DMS53 (cell line): ENCODE measurements around the gene DYNC1H1.

Experiments used
- DNase-seq: peaks from one replicate; lab custom pipeline; 2025; lab: John Stamatoyannopoulos, UW

Gene DYNC1H1

GRCh38 chr14:101997429-101998336 lies 33.3 kb downstream of the DYNC1H1 start:
- DNase-seq, result no peak

GRCh38 chr14:102000902-102001301 lies 36.5 kb downstream of the DYNC1H1 start:
- DNase-seq, result no peak

GRCh38 chr14:102005336-102005735 lies 41.0 kb downstream of the DYNC1H1 start:
- DNase-seq, result no peak

- no peak for DNase-seq
Measured at GRCh38 chr14:102007916-102008418, 43.6 kb downstream of the DYNC1H1 start.

- no peak for DNase-seq
Measured at GRCh38 chr14:102008891-102009290, 44.5 kb downstream of the DYNC1H1 start.

GRCh38 chr14:102011631-102012030 lies 47.3 kb downstream of the DYNC1H1 start:
- DNase-seq, result no peak

- no peak for DNase-seq
Measured at GRCh38 chr14:102012336-102012735, 48.0 kb downstream of the DYNC1H1 start.

- DNase-seq, result no peak
Measured at GRCh38 chr14:102013669-102014200, 49.4 kb downstream of the DYNC1H1 start.

- no peak for DNase-seq
Measured at GRCh38 chr14:102015045-102015685, 50.8 kb downstream of the DYNC1H1 start.

GRCh38 chr14:102015771-102016170 lies 51.4 kb downstream of the DYNC1H1 start:
- no peak for DNase-seq

GRCh38 chr14:102016420-102017090 lies 52.2 kb downstream of the DYNC1H1 start:
- DNase-seq, result no peak

- no peak for DNase-seq
Measured at GRCh38 chr14:102018251-102018650, 53.9 kb downstream of the DYNC1H1 start.

GRCh38 chr14:102019006-102019540 lies 54.7 kb downstream of the DYNC1H1 start:
- no peak for DNase-seq

GRCh38 chr14:102020058-102020971 lies 55.9 kb downstream of the DYNC1H1 start:
- DNase-seq, result no peak

GRCh38 chr14:102026934-102027333 lies 62.6 kb downstream of the DYNC1H1 start:
- no peak for DNase-seq

GRCh38 chr14:102027951-102028350 lies 63.6 kb downstream of the DYNC1H1 start:
- no peak for DNase-seq

GRCh38 chr14:102028733-102029132 lies 64.4 kb downstream of the DYNC1H1 start:
- DNase-seq, result no peak

GRCh38 chr14:102029956-102030355 lies 65.6 kb downstream of the DYNC1H1 start:
- no peak for DNase-seq

- no peak for DNase-seq
Measured at GRCh38 chr14:102033241-102033640, 68.9 kb downstream of the DYNC1H1 start.

- no peak for DNase-seq
Measured at GRCh38 chr14:102034301-102034700, 69.9 kb downstream of the DYNC1H1 start.

GRCh38 chr14:102035914-102036313 lies 71.5 kb downstream of the DYNC1H1 start:
- no peak for DNase-seq
